Gastrocnemius medialis (tissue), 4 donors: ENCODE measurements around the gene HM13. TPM values are rescaled to one million over a fixed set of nuclear protein-coding genes. Genes with fewer than 3 reads are reported as not detected.
"Not testable (repeated sequence)": the region's sequence is repeated elsewhere in the genome, so short reads cannot be mapped to it uniquely, and the experiment has no call there.

Experiments
- ATAC-seq, 2 donors: fragments of 150-250 bp; one replicate each; pipeline ENCODE4 v1.9.1; 2016
- DNase-seq, 2 donors: peaks; one replicate each; pipeline ENCODE4 v3.0.0-alpha.2; 2019
- H3K27ac ChIP-seq, 4 donors: fragments of 200-600 bp; sonication (generic); 1 replicate in 1 of 4; 2 replicates in 3 of 4; pipeline ENCODE4 v1.5.1; 2016 to 2018; ENCODE audit warnings: mild to moderate bottlenecking in 2 of 4, moderate library complexity in 1 of 4
- H3K27me3 ChIP-seq, 3 donors: fragments of 200-600 bp; sonication (generic) in 2 of 3; 1 replicate in 1 of 3; 2 replicates in 2 of 3; pipeline versions ENCODE4 v1.5.1 to v1.6.0; 2016 to 2019; ENCODE audit warnings: mild to moderate bottlenecking in 1 of 3, moderate library complexity in 1 of 3
- H3K36me3 ChIP-seq, 2 donors: fragments of 200-600 bp; sonication (generic) in 1 of 2; one replicate each; pipeline ENCODE4 v1.5.1; 2017 to 2018
- H3K4me1 ChIP-seq, 2 donors: fragments of 200-600 bp; sonication (generic) in 1 of 2; one replicate each; pipeline ENCODE4 v1.5.1; 2016 to 2017; ENCODE audit warnings: mild to moderate bottlenecking in 2 of 2
- H3K4me3 ChIP-seq, 4 donors: fragments of 200-600 bp; sonication (generic) in 3 of 4; 1 replicate in 1 of 4; 2 replicates in 3 of 4; pipeline ENCODE4 v1.5.1; 2016 to 2019; ENCODE audit warnings: mild to moderate bottlenecking in 2 of 4
- H3K9me3 ChIP-seq, 3 donors: fragments of 200-600 bp; sonication (generic) in 2 of 3; 1 replicate in 1 of 3; 2 replicates in 2 of 3; pipeline ENCODE4 v1.5.1; 2016 to 2019
- CTCF ChIP-seq, 5 experiments: fragments of 450-650 bp in 3 of 5; fragments of 200-600 bp in 2 of 5; sonication (generic) in 2 of 5; IDR thresholded peaks in 4 of 5; conservative IDR thresholded peaks in 1 of 5; 1 replicate in 4 of 5; 2 replicates in 1 of 5; pipeline ENCODE4 v1.5.1; 2016 to 2019; ENCODE audit warnings: antibody characterized with exemption in 5 of 5, mild to moderate bottlenecking in 3 of 5, moderate library complexity in 3 of 5
- POLR2A ChIP-seq, 2 donors: fragments of 450-650 bp; IDR thresholded peaks; one replicate each; pipeline ENCODE4 v1.6.1; 2017; ENCODE audit warnings: antibody characterized with exemption in 2 of 2, mild to moderate bottlenecking in 2 of 2, moderate library complexity in 2 of 2
- in situ Hi-C, 4 donors: fragments of 200-750 bp; cut with MboI; loops; one replicate each; pipeline versions ENCODE4 v1.15.0 to v1.8.0; 2017; ENCODE audit warnings: low sequenced_read_pairs in 4 of 4
- intact Hi-C: fragments of 100-400 bp; cut with DNase I; formaldehyde crosslinking; loops from one replicate; pipeline ENCODE4 v1.15.1; 2023; ENCODE audit warnings: low total_unique reads
- total RNA-seq, 4 donors: library from RNA; depleted of rRNA; stranded (reverse); fragments of >200 nt; gene quantifications; one replicate each; pipeline versions ENCODE4 v1.1.0 to v1.2.3, GENCODE V29; 2016

Gene HM13
- total RNA-seq, 4 donors from 2014 or later, result 22.7 to 31.0 (median 26.4) TPM

- Histone ChIP-seq H3K27ac (peak overlapping the region; percentile 88 to 95 (median 90)), H3K36me3 (no peaks in the 10 kb centered on the region), H3K4me3 (no peak overlapping the region), H3K27me3 (no peaks in the 10 kb centered on the region), H3K4me1 (peaks cover 37 to 41% of the 10 kb centered on the region in 2 donors), H3K9me3 (no peaks in the 10 kb centered on the region)
- TF ChIP-seq CTCF (IDR thresholded peaks at IDR 0.05 in 4 of 5, conservative IDR thresholded peaks at IDR 0.05 in 1 of 5) (no peak), POLR2A (IDR thresholded peaks at IDR 0.05) (no peak)
- DNase-seq (no peak), ATAC-seq (no peak)
- intact Hi-C loops (loop anchor here (10.0 kb wide), 1 partner anchor 688 kb away; the partner anchor contains the start of genes PLAGL2 and POFUT1), in situ Hi-C loops (no loop called here)
Measured at GRCh38 chr20:31516651-31517050, 2.4 kb downstream of the HM13 start.

- H3K27ac ChIP-seq, result peak overlapping the region; percentile 88 to 95 (median 90)
- no peaks in the 10 kb centered on the region for H3K36me3 ChIP-seq
- TF ChIP-seq CTCF (IDR thresholded peaks at IDR 0.05 in 4 of 5, conservative IDR thresholded peaks at IDR 0.05 in 1 of 5) (peak in 1 of 5 experiments; percentile 25), POLR2A (IDR thresholded peaks at IDR 0.05) (peak; percentile 19 to 34)
- H3K9me3 ChIP-seq, result no peaks in the 10 kb centered on the region
- DNase-seq, result peak; percentile 56 to 86
- H3K4me1 ChIP-seq, result peaks cover 38 to 47% of the 10 kb centered on the region in 2 donors
- H3K4me3 ChIP-seq, result no peak overlapping the region
- peak; percentile 30 to 53 for ATAC-seq
- intact Hi-C loops (loop anchor here (10.0 kb wide), 1 partner anchor 687 kb away; the partner anchor contains the start of genes PLAGL2 and POFUT1), in situ Hi-C loops (no loop called here)
- no peaks in the 10 kb centered on the region for H3K27me3 ChIP-seq
Measured at GRCh38 chr20:31517373-31517772, 3.1 kb downstream of the HM13 start.

GRCh38 chr20:31521267-31521666 lies 7.0 kb downstream of the HM13 start:
- peak overlapping the region; percentile 69 to 91 (median 84) for H3K27ac ChIP-seq
- peaks cover 24 to 33% of the 10 kb centered on the region in 2 donors for H3K4me1 ChIP-seq
- H3K36me3 ChIP-seq, H3K27me3 ChIP-seq, H3K9me3 ChIP-seq, H3K4me3 ChIP-seq, in situ Hi-C loops: not testable (repeated sequence)
- intact Hi-C loops, result loop anchor here (5.0 kb wide), 1 partner anchor 36 kb away; no protein-coding TSS in a partner anchor
- peak in 1 of 2 donors; percentile 76 for DNase-seq
- peak in 1 of 2 donors; percentile 16 for TF ChIP-seq POLR2A (IDR thresholded peaks at IDR 0.05)
- ATAC-seq, result peak; percentile 33 to 65

DNA sequence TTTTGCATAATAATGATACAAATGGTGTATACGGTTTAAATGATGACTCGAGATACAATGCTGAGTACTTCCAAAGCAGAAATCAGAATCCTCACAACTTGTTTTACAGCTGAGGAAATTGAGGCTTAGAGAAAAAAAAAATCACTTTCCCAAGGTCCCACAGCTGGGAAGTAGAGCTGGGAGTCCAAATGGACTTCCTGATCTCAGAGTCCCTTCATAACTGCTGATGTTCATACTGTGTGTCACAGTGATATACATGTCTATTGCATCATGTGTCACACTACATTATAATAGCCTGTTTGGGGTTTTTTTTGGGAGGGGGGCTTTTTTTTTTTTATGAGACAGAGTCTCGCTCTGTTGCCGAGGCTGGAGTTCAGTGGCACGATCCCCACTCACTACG lies 8.5 kb downstream of the HM13 start:
- Histone ChIP-seq H3K4me1 (peaks cover 9 to 21% of the 10 kb centered on the region in 2 donors), H3K9me3 (no peaks in the 10 kb centered on the region), H3K4me3 (no peak overlapping the region), H3K27ac (peak overlapping the region; percentile 69 to 91 (median 84)), H3K36me3 (peaks cover 0 to 16% of the 10 kb centered on the region in 2 donors), H3K27me3 (no peaks in the 10 kb centered on the region)
- ATAC-seq (peak in 1 of 2 donors; percentile 29), DNase-seq (no peak)
- intact Hi-C loops, result loop anchor here (5.0 kb wide), 1 partner anchor 35 kb away; no protein-coding TSS in a partner anchor
- no peak for TF ChIP-seq CTCF (IDR thresholded peaks at IDR 0.05 in 4 of 5, conservative IDR thresholded peaks at IDR 0.05 in 1 of 5)
- in situ Hi-C loops, result no loop called here

GRCh38 chr20:31523361-31524283 lies 9.4 kb downstream of the HM13 start:
- no peak for ATAC-seq
- in situ Hi-C loops, result no loop called here
- DNase-seq, result no peak

More at GRCh38 chr20:31523361-31524283, 9.4 kb downstream of the HM13 start:
- Histone ChIP-seq H3K9me3 (no peaks in the 10 kb centered on the region), H3K36me3 (peaks cover 3 to 25% of the 10 kb centered on the region in 2 donors), H3K4me1 (peaks cover 9 to 21% of the 10 kb centered on the region in 2 donors), H3K27ac (peak overlapping the region; percentile 69 to 91 (median 84)), H3K27me3 (no peaks in the 10 kb centered on the region), H3K4me3 (no peak overlapping the region)
- TF ChIP-seq POLR2A (IDR thresholded peaks at IDR 0.05) (no peak), CTCF (IDR thresholded peaks at IDR 0.05 in 4 of 5, conservative IDR thresholded peaks at IDR 0.05 in 1 of 5) (no peak)
- intact Hi-C loops, result loop anchor here (5.0 kb wide), 1 partner anchor 34 kb away; no protein-coding TSS in a partner anchor
